Esophagus (tissue), 2 donors: ENCODE measurements around the gene ITPRIP. TPM values are rescaled to one million over a fixed set of nuclear protein-coding genes. Genes with fewer than 3 reads are reported as not detected.

Experiments used
- H3K27ac ChIP-seq, 2 donors: one replicate each; pipeline ENCODE4 v1.5.1; 2013; ENCODE audit warnings: low read depth in 2 of 2, mild to moderate bottlenecking in 2 of 2, inconsistent platforms in 1 of 2, low read length in 1 of 2, moderate library complexity in 1 of 2
- H3K27me3 ChIP-seq, 2 donors: one replicate each; pipeline ENCODE4 v1.6.1; 2013; ENCODE audit warnings: low read length in 2 of 2, control low read depth in 1 of 2, mild to moderate bottlenecking in 1 of 2; ENCODE audit not compliant: insufficient read depth in 2 of 2, control insufficient read depth in 1 of 2
- H3K36me3 ChIP-seq, 2 donors: one replicate each; pipeline ENCODE4 v1.6.1; 2013; ENCODE audit warnings: low read length in 1 of 2; ENCODE audit not compliant: control insufficient read depth in 2 of 2, insufficient read depth in 2 of 2
- H3K4me1 ChIP-seq, 2 donors: one replicate each; pipeline ENCODE4 v1.6.1; 2013; ENCODE audit warnings: low read length in 1 of 2; ENCODE audit not compliant: control insufficient read depth in 2 of 2, insufficient read depth in 2 of 2
- H3K4me3 ChIP-seq, 2 donors: one replicate each; pipeline ENCODE4 v1.5.1; 2013; ENCODE audit warnings: low read length in 2 of 2, mild to moderate bottlenecking in 2 of 2, low read depth in 1 of 2, moderate library complexity in 1 of 2
- H3K9me3 ChIP-seq, 2 donors: one replicate each; pipeline ENCODE4 v1.6.1; 2013; ENCODE audit warnings: mild to moderate bottlenecking in 2 of 2, low read depth in 1 of 2, low read length in 1 of 2, moderate library complexity in 1 of 2; ENCODE audit not compliant: control insufficient read depth in 2 of 2, insufficient read depth in 1 of 2
- WGBS, 2 donors: extraction: QIAGEN DNeasy Blood & Tissue Kit; methylation state at CpG; one replicate each; pipeline ENCODE4 v1.1.7; 2013; 5-methylcytosine and 5-hydroxymethylcytosine counted together
- polyA plus RNA-seq, 2 donors: library from polyadenylated mRNA; stranded (reverse); fragments of 200-250 nt; gene quantifications; one replicate each; pipeline ENCODE4 v1.2.3, GENCODE V29; 2013
- donor health status: healthy with polysubstance abuse.
- donor health status: Bipolar disorder and iron deficiency.

The ITPRIP gene
- polyA plus RNA-seq, 2 donors, result 34.0 to 34.5 TPM

DNA sequence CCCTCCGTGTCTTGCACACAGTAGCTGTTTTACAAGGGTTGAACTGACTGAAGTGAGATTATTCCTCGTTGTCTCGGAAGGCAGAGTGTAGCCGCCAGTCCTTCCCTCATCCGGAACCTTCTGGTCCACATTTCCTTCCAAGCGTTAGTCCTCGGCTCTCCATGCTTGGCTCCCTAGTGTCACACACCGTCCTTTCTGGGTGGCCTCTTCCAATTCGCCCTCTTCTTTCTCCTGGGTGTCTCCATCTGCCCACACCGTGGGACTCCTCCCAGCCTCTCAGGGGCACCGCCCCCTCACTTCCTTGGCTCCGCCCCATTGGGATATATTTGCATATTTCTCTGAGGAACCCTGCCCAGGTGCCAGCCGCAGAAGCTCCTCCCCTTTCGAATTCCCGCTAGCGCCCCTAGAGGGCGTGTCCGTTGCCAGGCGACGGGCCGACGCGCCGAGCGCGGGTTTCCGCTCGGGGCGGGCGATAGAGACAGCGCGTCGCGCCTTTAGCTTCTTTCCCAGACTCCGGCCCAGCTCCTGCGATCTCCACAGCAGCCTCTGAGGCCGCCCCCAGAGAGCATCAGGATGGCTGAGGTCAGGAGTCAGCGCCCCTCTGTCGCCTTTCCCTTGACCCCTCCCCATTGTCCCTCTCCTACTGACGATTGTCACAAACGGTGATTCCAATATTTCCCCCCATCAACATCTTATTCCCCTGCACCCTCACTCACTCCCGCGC, 15.2 kb upstream of the ITPRIP start, which contains the start of gene CFAP58:
Gene CFAP58 (plus strand): TSS at position 509 of the 724 bp plus-strand sequence. CDS start 65 bp downstream, at position 574.
- WGBS, 2 donors, result 2% methylated on average over 43 of the region's 43 CpGs
- peaks cover 2 to 5% of the 10 kb centered on the region in 2 donors for H3K4me1 ChIP-seq
- H3K4me3 ChIP-seq, result peak within 1 kb of the TSS; percentile 47 to 48
- H3K9me3 ChIP-seq, result no peaks in the 10 kb centered on the region
- peak within 1 kb of the TSS in 1 of 2 donors; percentile 59 for H3K27ac ChIP-seq
- no peaks in the 10 kb centered on the region for H3K36me3 ChIP-seq
- no peaks in the 10 kb centered on the region for H3K27me3 ChIP-seq

DNA sequence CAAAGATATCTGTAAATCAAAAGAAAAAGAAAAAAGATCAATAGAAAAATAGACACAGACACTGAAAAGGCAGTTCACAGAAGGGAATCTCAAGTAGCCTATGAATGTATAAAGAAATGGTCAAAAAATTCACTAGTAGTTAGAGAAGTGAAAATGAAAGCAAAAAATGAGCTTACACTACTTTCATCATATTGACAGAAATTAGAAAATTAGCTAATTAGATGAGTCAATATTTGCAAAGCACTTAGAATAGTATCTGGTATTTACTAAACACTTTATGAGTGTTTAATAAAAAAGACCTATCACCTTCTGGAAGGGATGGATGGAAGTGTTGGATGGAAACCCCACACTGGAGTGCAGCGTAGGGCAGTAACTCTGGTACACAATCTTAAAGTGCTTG, 13.7 kb upstream of the ITPRIP start:
- no peaks in the 10 kb centered on the region for H3K27me3 ChIP-seq
- no peaks in the 10 kb centered on the region for H3K9me3 ChIP-seq
- peak overlapping the region in 1 of 2 donors; percentile 31 for H3K27ac ChIP-seq
- 73 to 89% methylated on average over 1 of the region's 1 CpG for WGBS, 2 donors
- no peak overlapping the region for H3K4me3 ChIP-seq
- peaks cover 2 to 5% of the 10 kb centered on the region in 2 donors for H3K4me1 ChIP-seq
- no peaks in the 10 kb centered on the region for H3K36me3 ChIP-seq

DNA sequence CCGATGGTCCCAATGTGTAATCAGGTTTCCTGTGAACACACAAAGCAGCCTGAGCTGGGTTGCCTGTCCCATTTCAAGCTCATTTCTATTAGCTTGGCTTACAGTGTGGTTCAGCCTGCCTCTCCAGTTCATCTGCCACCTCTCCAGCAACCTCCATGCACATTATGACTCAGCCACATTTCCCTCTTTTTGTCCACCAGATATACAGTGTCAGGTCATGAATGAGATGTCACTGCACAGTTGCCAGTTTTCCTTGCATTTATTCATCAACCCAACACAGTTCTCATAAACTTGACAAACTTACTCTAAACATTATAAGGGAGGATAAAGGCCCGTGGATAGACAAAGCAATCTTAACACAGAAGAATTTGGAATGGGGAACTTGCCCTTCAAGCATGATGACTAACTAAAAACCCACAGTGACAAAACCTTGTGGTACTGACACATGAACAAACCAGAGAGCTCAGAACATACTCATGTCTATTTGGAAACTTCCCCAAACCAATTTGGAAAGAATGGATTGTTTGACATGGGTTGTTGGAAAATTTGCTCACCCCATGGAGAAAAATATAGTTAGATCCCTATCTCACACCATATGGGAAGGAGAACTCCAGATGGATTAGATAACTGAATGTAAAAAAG, 12.9 kb upstream of the ITPRIP start:
- 30 to 32% methylated on average over 2 of the region's 2 CpGs for WGBS, 2 donors
- peak overlapping the region; percentile 66 to 92 for H3K27ac ChIP-seq
- no peaks in the 10 kb centered on the region for H3K36me3 ChIP-seq
- H3K9me3 ChIP-seq, result no peaks in the 10 kb centered on the region
- peaks cover 2 to 5% of the 10 kb centered on the region in 2 donors for H3K4me1 ChIP-seq
- H3K27me3 ChIP-seq, result no peaks in the 10 kb centered on the region
- H3K4me3 ChIP-seq, result no peak overlapping the region

DNA sequence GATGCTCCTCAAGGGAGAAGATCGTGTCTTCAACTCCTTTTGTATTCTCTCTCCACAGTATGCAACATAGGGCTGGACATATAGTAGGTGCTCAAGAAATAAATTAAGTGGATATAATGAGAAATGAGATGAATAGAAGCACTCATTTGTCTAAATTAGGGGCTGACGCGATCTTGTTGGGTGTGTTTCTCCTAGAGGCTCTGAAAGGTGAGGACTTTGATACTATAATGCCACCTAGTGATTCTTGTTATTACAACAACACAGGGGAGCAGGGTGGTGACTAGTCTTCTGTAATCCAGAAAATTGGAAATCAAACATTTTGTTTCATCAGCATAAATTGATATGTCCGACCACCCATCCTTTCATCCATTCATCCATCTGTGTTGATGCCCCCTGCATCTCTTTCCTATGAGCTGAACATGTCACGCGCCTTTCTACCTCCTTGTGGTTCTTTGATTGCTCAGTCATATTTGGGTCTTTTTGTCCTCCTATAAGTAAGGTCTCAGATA, 11.9 kb upstream of the ITPRIP start:
- H3K27me3 ChIP-seq, result no peaks in the 10 kb centered on the region
- peak overlapping the region; percentile 15 to 85 for H3K27ac ChIP-seq
- H3K36me3 ChIP-seq, result no peaks in the 10 kb centered on the region
- H3K9me3 ChIP-seq, result no peaks in the 10 kb centered on the region
- peaks cover 2 to 5% of the 10 kb centered on the region in 2 donors for H3K4me1 ChIP-seq
- no peak overlapping the region for H3K4me3 ChIP-seq
- WGBS, 2 donors, result 26 to 29% methylated on average over 6 of the region's 6 CpGs

DNA sequence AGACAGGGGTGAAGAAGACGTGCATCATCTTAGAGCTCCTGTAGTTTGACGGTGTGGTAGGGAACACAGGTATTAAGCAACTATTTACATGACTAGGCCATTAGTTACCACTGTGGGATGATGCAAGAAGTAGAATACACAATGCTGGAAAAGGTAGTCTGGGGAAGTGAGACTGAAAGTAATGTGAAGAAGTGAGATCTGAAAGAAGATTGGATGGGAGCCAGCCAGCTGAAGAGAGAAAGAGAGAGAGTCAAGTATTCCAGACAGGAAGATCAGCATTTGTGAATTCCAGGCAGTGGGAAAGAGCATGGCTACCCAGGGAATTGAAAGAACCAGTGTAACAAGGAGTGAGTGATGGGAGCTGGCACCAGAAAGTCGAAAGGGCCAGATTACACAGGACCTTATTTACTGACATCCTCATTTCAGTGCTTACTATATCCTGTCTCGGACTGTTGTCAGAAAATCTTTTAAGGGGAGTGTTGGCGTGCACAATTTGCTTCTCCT, 11.4 kb upstream of the ITPRIP start:
- 31 to 33% methylated on average over 5 of the region's 5 CpGs for WGBS, 2 donors
- H3K4me3 ChIP-seq, result no peak overlapping the region

DNA sequence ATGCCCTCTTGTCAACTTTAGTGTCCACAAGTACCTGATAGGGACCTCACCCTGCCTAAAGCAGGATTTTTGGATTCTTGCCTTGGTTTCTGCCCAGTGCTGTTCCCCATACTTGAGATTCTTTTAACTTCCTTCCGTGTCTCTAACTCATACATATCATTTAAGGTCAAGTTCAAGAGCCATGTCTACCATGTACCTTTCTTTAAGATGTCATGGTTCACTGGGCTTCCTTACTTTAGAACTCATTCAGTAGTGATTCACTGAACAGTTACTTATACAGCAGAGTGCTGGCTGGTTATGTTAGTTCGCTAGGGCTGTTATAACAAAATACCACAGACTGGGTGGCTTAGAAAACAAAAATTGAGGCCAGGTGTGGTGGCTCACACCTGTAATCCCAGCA, 10.3 kb upstream of the ITPRIP start:
- no peaks in the 10 kb centered on the region for H3K36me3 ChIP-seq
- peak overlapping the region in 1 of 2 donors; percentile 16 for H3K27ac ChIP-seq
- no peak overlapping the region for H3K4me3 ChIP-seq
- H3K27me3 ChIP-seq, result no peaks in the 10 kb centered on the region
- 79 to 83% methylated on average over 2 of the region's 2 CpGs for WGBS, 2 donors
- H3K4me1 ChIP-seq, result peaks cover under 1 to 2% of the 10 kb centered on the region in 2 donors
- H3K9me3 ChIP-seq, result no peaks in the 10 kb centered on the region

More for the DNA sequence above, 11.4 kb upstream of the ITPRIP start:
- H3K36me3 ChIP-seq, result no peaks in the 10 kb centered on the region
- H3K27ac ChIP-seq, result peak overlapping the region; percentile 15 to 85
- no peaks in the 10 kb centered on the region for H3K9me3 ChIP-seq
- peaks cover 2 to 5% of the 10 kb centered on the region in 2 donors for H3K4me1 ChIP-seq
- no peaks in the 10 kb centered on the region for H3K27me3 ChIP-seq

DNA sequence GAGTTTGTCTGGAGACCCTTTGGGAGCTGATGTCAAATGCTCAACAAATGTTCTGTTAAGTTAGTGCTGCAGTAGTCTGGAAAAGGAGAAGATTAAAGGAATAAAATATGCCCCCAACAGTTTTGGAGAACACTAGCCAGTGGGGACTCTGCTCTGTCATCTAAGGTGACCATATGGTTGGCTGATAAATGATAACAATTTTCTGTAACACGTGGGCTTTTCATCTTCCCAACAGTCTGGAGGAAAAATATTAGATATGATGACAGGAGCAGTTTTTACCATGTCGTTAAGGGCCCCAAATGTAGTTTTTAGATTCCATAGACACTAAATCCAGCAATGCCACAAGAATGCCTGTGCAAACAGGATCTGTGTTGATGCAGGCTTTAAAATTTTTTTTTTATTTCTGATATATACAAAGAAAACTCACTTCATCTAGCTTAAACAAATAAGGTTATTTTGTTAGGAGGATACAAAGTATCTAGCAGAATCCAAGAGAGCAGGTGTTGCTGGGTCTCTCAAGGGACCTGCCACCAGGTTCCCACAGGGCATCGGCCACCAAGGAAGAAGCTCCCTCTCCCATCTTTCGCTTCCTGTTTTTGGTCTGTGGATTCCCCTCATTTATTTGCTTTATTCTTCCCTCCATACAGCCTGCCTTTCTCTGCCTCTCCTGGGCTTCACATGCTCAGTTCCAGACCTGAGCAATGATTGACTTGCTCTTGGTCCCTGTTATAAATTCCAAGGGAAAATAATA, 9.2 kb upstream of the ITPRIP start:
- 74 to 78% methylated on average over 4 of the region's 4 CpGs for WGBS, 2 donors
- Histone ChIP-seq H3K27ac (peak overlapping the region in 1 of 2 donors; percentile 11), H3K9me3 (no peaks in the 10 kb centered on the region), H3K4me1 (peaks cover 0 to 2% of the 10 kb centered on the region in 2 donors), H3K4me3 (no peak overlapping the region), H3K27me3 (no peaks in the 10 kb centered on the region), H3K36me3 (no peaks in the 10 kb centered on the region)

DNA sequence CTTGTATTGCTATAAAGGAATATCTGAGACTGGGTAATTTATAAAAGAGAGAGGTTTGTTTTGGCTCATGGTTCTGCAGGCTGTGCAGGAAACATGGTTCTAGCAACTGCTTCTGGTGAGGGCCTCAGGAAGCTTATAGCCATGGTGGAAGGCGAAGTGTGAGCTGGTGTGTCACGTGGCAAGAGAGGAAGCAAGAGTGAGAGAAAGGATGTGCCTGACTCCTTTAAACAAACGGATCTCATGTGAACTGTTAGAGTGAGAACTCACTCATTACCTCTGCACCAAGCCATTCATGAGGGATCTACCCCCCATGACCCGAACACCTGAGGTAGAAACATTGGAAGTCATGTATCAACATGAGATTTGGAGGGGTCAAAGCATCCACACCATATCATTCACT, 7.7 kb upstream of the ITPRIP start:
- Histone ChIP-seq H3K4me3 (no peak overlapping the region), H3K4me1 (peaks cover 0 to 2% of the 10 kb centered on the region in 2 donors), H3K36me3 (no peaks in the 10 kb centered on the region), H3K9me3 (no peaks in the 10 kb centered on the region), H3K27ac (no peak overlapping the region), H3K27me3 (no peaks in the 10 kb centered on the region)
- 67 to 68% methylated on average over 4 of the region's 4 CpGs for WGBS, 2 donors

DNA sequence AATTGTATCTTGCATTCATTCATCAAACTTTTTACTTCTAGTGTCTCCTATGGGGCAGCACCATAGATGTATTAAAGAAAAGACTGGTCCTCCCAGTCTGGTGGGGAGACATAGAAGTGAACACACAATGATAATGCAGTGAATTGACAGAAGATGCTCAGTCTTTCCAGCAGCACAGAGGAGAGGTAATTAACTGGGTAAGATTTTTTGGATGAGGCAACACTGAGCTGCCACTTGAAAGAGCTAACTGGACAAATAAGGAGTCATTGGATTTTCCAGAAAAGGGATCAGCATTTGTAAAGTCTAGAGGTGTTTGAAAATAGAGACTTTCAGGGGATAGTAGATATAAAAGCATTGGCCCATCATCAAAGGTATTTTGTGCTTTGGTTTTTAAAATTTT, 7.2 kb upstream of the ITPRIP start:
- no peak overlapping the region for H3K27ac ChIP-seq
- H3K4me1 ChIP-seq, result no peaks in the 10 kb centered on the region
- H3K4me3 ChIP-seq, result no peak overlapping the region
- no peaks in the 10 kb centered on the region for H3K9me3 ChIP-seq
- no peaks in the 10 kb centered on the region for H3K36me3 ChIP-seq
- H3K27me3 ChIP-seq, result no peaks in the 10 kb centered on the region
